DOHH2 (cell line): ENCODE data around the gene TCFL5.

Experiments
- CTCF ChIP-seq: fragments of 200-600 bp; sonication (generic); IDR thresholded peaks from one replicate; pipeline ENCODE4 v1.5.1; 2014; ENCODE audit warnings: antibody characterized with exemption, mild to moderate bottlenecking, low read depth, low read length; ENCODE audit not compliant: poor library complexity, severe bottlenecking
- EZH2phosphoT487 ChIP-seq: fragments of 200-600 bp; sonication (generic); IDR thresholded peaks from 2 replicates; pipeline ENCODE4 v1.6.1; 2017; ENCODE audit warnings: borderline replicate concordance, mild to moderate bottlenecking, antibody characterized with exemption, low read length, moderate library complexity, mixed read lengths

DNA sequence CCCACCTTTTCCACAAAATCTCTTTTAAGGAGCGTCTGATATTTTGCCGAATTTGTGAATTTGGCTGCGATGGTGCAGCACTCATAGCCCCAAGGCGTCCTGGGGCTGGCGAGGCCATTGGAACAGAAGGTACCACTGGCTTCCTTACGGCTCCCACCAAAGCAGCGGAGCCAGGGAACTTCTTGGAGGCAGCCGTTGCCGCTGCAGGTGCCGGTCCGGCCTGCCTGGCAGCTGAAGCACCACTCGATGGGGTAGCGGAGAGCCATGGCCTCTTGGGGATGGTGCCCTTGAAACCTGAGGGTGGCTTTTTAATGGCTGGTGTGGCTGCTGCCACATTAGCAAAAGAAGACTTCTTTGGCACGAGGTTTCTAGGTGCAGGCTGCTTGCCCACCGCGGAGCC lies 34.9 kb upstream of the TCFL5 start:
- TF ChIP-seq CTCF (no peak), EZH2phosphoT487 (no peak)
